Measurements from ENCODE around the gene RNASE12.

RNASE12 gene

DNA sequence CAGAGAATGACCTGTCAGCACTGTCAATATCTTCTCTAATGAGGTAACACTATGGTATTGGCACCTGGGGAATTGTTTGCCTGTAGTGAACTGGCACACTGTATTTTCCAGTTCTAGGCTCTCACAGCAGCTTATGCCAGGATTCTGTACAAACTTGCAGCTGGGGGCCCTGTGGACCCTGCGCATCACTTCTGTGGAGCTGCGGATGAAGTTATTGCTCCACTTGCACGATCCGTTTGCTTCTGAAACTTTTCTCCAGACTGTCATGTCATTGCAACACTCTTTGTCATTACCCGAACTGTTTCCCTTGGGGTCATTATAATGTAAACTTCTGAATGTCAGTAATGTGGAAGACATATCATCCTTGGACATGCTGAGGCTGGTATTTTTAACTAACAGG, 7.3 kb downstream of the RNASE12 start:
- no peak for DNase-seq
- no peak overlapping the region for H3K4me3 ChIP-seq (ENCODE audit: low read length)
- no peaks in the 10 kb centered on the region for H4K20me1 ChIP-seq (ENCODE audit: insufficient read depth, low read length)
- no peaks in the 10 kb centered on the region for H3K9me2 ChIP-seq (replicated peaks; ENCODE audit: insufficient read depth, low read length)
- no peaks in the 10 kb centered on the region for H3K36me3 ChIP-seq (replicated peaks; ENCODE audit: insufficient read depth, low read length)
- H3K27ac ChIP-seq (ENCODE audit: low read length): no peak overlapping the region
- no peak overlapping the region for H3K4me2 ChIP-seq (ENCODE audit: low read depth, low read length)
- no peaks in the 10 kb centered on the region for H3K9me3 ChIP-seq (replicated peaks; ENCODE audit: insufficient read depth, low read length)
- no peaks in the 10 kb centered on the region for H3K4me1 ChIP-seq (ENCODE audit: low read length)
- no peaks in the 10 kb centered on the region for H3K79me2 ChIP-seq (ENCODE audit: low read length)
- no peaks in the 10 kb centered on the region for H3K27me3 ChIP-seq (replicated peaks; ENCODE audit: insufficient read depth, low read length)
- TF ChIP-seq, protein P1, sequence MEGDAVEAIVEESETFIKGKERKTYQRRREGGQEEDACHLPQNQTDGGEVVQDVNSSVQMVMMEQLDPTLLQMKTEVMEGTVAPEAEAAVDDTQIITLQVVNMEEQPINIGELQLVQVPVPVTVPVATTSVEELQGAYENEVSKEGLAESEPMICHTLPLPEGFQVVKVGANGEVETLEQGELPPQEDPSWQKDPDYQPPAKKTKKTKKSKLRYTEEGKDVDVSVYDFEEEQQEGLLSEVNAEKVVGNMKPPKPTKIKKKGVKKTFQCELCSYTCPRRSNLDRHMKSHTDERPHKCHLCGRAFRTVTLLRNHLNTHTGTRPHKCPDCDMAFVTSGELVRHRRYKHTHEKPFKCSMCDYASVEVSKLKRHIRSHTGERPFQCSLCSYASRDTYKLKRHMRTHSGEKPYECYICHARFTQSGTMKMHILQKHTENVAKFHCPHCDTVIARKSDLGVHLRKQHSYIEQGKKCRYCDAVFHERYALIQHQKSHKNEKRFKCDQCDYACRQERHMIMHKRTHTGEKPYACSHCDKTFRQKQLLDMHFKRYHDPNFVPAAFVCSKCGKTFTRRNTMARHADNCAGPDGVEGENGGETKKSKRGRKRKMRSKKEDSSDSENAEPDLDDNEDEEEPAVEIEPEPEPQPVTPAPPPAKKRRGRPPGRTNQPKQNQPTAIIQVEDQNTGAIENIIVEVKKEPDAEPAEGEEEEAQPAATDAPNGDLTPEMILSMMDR (IDR thresholded peaks at IDR 0.05; ENCODE audit: low read length): no peak
- TF ChIP-seq EZH2phosphoT487 (IDR thresholded peaks at IDR 0.05; ENCODE audit: low read length) (no peak), EZH2 (optimal IDR thresholded peaks at IDR 0.05; ENCODE audit: low read depth, low read length) (no peak)
- no peaks in the 10 kb centered on the region for H3F3A ChIP-seq (ENCODE audit: insufficient read depth, low read length)
- no peak overlapping the region for H2AFZ ChIP-seq (ENCODE audit: low read length)
- H3K9ac ChIP-seq (ENCODE audit: low read length): no peak overlapping the region

DNA sequence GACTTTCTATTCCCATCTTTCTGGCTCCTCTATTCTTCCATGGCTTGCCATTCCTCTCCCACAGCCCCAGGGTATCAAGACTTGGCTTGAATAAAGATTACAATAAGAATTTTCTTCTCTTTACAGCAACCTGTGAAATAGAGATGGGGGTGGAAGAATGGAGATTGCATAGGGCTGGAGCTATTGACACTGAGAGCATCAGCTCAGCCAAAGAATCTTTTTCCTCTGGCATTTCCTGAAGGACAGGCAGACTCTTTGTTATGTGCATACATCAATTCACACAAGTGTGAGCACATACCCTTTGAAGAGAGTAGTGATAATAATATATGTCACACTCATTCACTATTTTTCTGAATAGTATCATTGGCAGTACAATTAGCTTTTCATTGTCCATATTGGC, 8.0 kb downstream of the RNASE12 start:
- no peaks in the 10 kb centered on the region for H3K4me1 ChIP-seq (ENCODE audit: low read length)
- H3K9me2 ChIP-seq (replicated peaks; ENCODE audit: insufficient read depth, low read length): no peaks in the 10 kb centered on the region
- H3K4me3 ChIP-seq (ENCODE audit: low read length): no peak overlapping the region
- TF ChIP-seq, protein P1 (IDR thresholded peaks at IDR 0.05; ENCODE audit: low read length): no peak
- TF ChIP-seq EZH2 (optimal IDR thresholded peaks at IDR 0.05; ENCODE audit: low read depth, low read length): no peak
- TF ChIP-seq EZH2phosphoT487 (IDR thresholded peaks at IDR 0.05; ENCODE audit: low read length): no peak
- H3K27ac ChIP-seq (ENCODE audit: low read length): no peak overlapping the region
- H3F3A ChIP-seq (ENCODE audit: insufficient read depth, low read length): no peaks in the 10 kb centered on the region
- no peaks in the 10 kb centered on the region for H3K36me3 ChIP-seq (replicated peaks; ENCODE audit: insufficient read depth, low read length)
- H4K20me1 ChIP-seq (ENCODE audit: insufficient read depth, low read length): no peaks in the 10 kb centered on the region
- H3K9ac ChIP-seq (ENCODE audit: low read length): no peak overlapping the region
- H3K27me3 ChIP-seq (replicated peaks; ENCODE audit: insufficient read depth, low read length): no peaks in the 10 kb centered on the region
- no peaks in the 10 kb centered on the region for H3K79me2 ChIP-seq (ENCODE audit: low read length)
- H2AFZ ChIP-seq (ENCODE audit: low read length): no peak overlapping the region
- DNase-seq: no peak
- no peak overlapping the region for H3K4me2 ChIP-seq (ENCODE audit: low read depth, low read length)
- no peaks in the 10 kb centered on the region for H3K9me3 ChIP-seq (replicated peaks; ENCODE audit: insufficient read depth, low read length)

DNA sequence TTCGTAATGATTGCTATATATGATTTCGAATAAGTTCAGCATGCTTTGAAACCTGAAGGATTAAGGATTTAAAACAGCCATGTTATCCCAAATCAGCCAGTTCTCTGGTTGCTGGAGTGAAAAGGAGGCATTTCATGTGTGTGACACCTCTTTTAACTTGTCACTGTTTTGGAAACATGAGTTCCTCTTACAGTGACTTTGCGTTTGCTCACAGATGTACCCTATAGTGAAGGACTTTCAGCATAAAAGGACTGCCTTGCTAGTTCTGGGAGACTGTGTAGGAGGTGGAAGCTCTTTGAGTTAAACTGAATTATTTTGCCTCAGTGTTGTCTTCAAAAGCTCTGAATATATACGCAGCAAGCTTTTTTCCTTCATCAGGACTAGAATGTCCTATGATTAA, 10.9 kb downstream of the RNASE12 start:
- no peak overlapping the region for H3K27ac ChIP-seq (ENCODE audit: low read length)

More for the DNA sequence above, 10.9 kb downstream of the RNASE12 start:
- DNase-seq: no peak
- no peaks in the 10 kb centered on the region for H3K27me3 ChIP-seq (replicated peaks; ENCODE audit: insufficient read depth, low read length)
- no peaks in the 10 kb centered on the region for H3F3A ChIP-seq (ENCODE audit: insufficient read depth, low read length)
- H4K20me1 ChIP-seq (ENCODE audit: insufficient read depth, low read length): no peaks in the 10 kb centered on the region
- no peaks in the 10 kb centered on the region for H3K9me3 ChIP-seq (replicated peaks; ENCODE audit: insufficient read depth, low read length)
- H3K36me3 ChIP-seq (replicated peaks; ENCODE audit: insufficient read depth, low read length): no peaks in the 10 kb centered on the region
- H3K4me2 ChIP-seq (ENCODE audit: low read depth, low read length): no peak overlapping the region
- no peak overlapping the region for H2AFZ ChIP-seq (ENCODE audit: low read length)
- TF ChIP-seq EZH2 (optimal IDR thresholded peaks at IDR 0.05; ENCODE audit: low read depth, low read length): no peak
- TF ChIP-seq EZH2phosphoT487 (IDR thresholded peaks at IDR 0.05; ENCODE audit: low read length): no peak
- TF ChIP-seq, protein P1 (IDR thresholded peaks at IDR 0.05; ENCODE audit: low read length): no peak
- H3K4me1 ChIP-seq (ENCODE audit: low read length): no peaks in the 10 kb centered on the region
- no peak overlapping the region for H3K4me3 ChIP-seq (ENCODE audit: low read length)
- no peaks in the 10 kb centered on the region for H3K79me2 ChIP-seq (ENCODE audit: low read length)
- no peaks in the 10 kb centered on the region for H3K9me2 ChIP-seq (replicated peaks; ENCODE audit: insufficient read depth, low read length)
- H3K9ac ChIP-seq (ENCODE audit: low read length): no peak overlapping the region
